K562 (cell line): ENCODE measurements around the gene ULK1. TPM values are rescaled to one million over a fixed set of nuclear protein-coding genes. Genes with fewer than 3 reads are reported as not detected.

Experiments used
- C11orf30 ChIP-seq: fragments of 450-650 bp; IDR thresholded peaks from 2 replicates; pipeline ENCODE4 v1.6.1; 2016; ENCODE audit warnings: low read depth, mild to moderate bottlenecking
- EP300 ChIP-seq: IDR thresholded peaks from 2 replicates; pipeline ENCODE4 v1.6.1; 2012; ENCODE audit warnings: low read length, improper control_type of control experiment
- NRF1 ChIP-seq, 2 experiments: fragments of 450-650 bp; IDR thresholded peaks in 1 of 2; conservative IDR thresholded peaks in 1 of 2; 2 replicates each; pipeline ENCODE4 v1.6.1; 2014; ENCODE audit warnings: mild to moderate bottlenecking in 2 of 2
- PRMT5 ChIP-seq: sonication (generic); formaldehyde crosslinking; IDR thresholded peaks from 2 replicates; pipeline ENCODE4 v1.5.0; 2020; ENCODE audit warnings: missing genetic modification reagents
- RNF2 ChIP-seq: sonication (generic); IDR thresholded peaks from 2 replicates; pipeline ENCODE4 v1.6.1; 2016
- ZNF408 ChIP-seq: fragments of 250-450 bp; sonication (Bioruptor Pico); IDR thresholded peaks from 2 replicates; pipeline ENCODE4 v1.4.0; 2020; ENCODE audit warnings: low read depth, mild to moderate bottlenecking, moderate library complexity
- polyA plus RNA-seq, 8 experiments: library from polyadenylated mRNA; depleted of rRNA in 4 of 8; stranded (reverse) in 5 of 8; unstranded in 3 of 8; fragments of >200 nt; fragmentation: Nextera tagmentation in 2 of 8; fragmentation: Illumina TruSeq in 1 of 8; extraction: Ambion mirVana in 2 of 8; extraction: Trizol in 1 of 8; gene quantifications; 2 replicates each; pipeline versions ENCODE4 v1.2.1 to v1.2.3, GENCODE V29; 2011 to 2014; ENCODE audit warnings: inconsistent platforms in 1 of 8, missing spikeins in 1 of 8
- total RNA-seq, 7 experiments: library from RNA; depleted of rRNA in 6 of 7; stranded (reverse); fragments of >200 nt in 6 of 7; fragmentation: Illumina TruSeq in 2 of 7; extraction: Trizol in 2 of 7; gene quantifications; 2 replicates each; pipeline versions ENCODE4 v1.2.1 to v1.2.3, GENCODE V29; 2011 to 2021; ENCODE audit warnings: low replicate concordance in 1 of 7
- TF ChIP-seq, protein P1 (sequence below): fragments of 200-800 bp; sonication (Bioruptor generic); IDR thresholded peaks from 2 replicates; pipeline ENCODE4 v1.6.1; 2017; ENCODE audit warnings: missing genetic modification characterization, missing compliant biosample characterization
- TF ChIP-seq, protein P2 (sequence below): sonication (generic); formaldehyde crosslinking; IDR thresholded peaks from 2 replicates; pipeline ENCODE4 v1.8.1; 2023; ENCODE audit warnings: mild to moderate bottlenecking, missing genetic modification reagents, moderate library complexity
- TF ChIP-seq, protein P3 (sequence below): IDR thresholded peaks from 2 replicates; pipeline ENCODE4 v1.6.1; 2016; ENCODE audit warnings: missing genetic modification characterization, missing compliant biosample characterization
- TF ChIP-seq, protein P4 (sequence below): fragments of 450-650 bp; IDR thresholded peaks from 2 replicates; pipeline ENCODE4 v1.6.1; 2016; ENCODE audit warnings: low read depth
- TF ChIP-seq, protein P5 (sequence below), 2 experiments: fragments of 450-650 bp; IDR thresholded peaks; 2 replicates each; pipeline ENCODE4 v1.6.1; 2016
- TF ChIP-seq, protein P6 (sequence below): fragments of 450-650 bp; IDR thresholded peaks from 2 replicates; pipeline ENCODE4 v1.6.1; 2016; ENCODE audit warnings: antibody characterized with exemption

The ULK1 gene
- total and polyA plus RNA-seq, 9 of the 15 experiments (the other 6 are each of a cell fraction or from before 2014, with no cell fraction given): 0.15 to 29.4 (median 2.5) TPM

DNA sequence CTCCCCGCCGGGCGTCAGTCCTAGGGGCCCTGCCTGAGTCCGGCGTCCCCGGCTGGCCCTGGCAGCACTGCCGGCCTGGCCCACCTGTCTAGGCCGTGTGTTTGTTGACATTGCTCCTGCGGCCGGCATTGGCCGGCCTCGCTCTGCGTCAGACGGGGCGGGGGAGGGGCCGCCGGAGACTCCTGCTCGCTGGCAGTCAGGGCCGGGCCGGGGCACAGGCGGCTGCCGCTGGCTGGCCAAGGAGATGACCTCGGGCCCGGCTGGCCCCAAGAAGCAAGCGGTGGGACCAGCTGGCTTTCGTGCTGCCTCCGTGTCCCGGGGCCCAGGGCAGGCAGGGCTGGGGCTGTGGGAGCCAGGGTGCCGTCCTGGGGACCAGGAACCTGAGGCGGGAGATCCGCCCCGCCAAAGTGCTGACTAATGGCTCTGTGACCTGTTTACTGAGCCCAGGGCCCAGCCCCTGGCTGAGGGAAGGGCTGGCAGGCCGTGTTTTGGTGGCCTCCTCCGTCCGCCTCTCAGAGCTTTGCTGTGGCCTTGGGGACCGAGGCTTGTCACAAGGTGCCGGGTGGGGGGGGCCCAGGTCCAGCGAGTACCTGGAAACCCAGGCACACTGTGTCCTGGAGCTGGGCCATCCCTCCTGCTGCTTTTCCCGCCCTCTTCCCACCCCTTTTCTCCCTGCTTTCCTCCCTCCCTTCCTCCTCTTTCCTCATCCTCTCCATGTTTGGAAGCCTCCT lies 1.8 kb downstream of the ULK1 start (continued):
- TF ChIP-seq, protein P1, sequence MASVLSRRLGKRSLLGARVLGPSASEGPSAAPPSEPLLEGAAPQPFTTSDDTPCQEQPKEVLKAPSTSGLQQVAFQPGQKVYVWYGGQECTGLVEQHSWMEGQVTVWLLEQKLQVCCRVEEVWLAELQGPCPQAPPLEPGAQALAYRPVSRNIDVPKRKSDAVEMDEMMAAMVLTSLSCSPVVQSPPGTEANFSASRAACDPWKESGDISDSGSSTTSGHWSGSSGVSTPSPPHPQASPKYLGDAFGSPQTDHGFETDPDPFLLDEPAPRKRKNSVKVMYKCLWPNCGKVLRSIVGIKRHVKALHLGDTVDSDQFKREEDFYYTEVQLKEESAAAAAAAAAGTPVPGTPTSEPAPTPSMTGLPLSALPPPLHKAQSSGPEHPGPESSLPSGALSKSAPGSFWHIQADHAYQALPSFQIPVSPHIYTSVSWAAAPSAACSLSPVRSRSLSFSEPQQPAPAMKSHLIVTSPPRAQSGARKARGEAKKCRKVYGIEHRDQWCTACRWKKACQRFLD: peak; percentile 82
- TF ChIP-seq, protein P2, sequence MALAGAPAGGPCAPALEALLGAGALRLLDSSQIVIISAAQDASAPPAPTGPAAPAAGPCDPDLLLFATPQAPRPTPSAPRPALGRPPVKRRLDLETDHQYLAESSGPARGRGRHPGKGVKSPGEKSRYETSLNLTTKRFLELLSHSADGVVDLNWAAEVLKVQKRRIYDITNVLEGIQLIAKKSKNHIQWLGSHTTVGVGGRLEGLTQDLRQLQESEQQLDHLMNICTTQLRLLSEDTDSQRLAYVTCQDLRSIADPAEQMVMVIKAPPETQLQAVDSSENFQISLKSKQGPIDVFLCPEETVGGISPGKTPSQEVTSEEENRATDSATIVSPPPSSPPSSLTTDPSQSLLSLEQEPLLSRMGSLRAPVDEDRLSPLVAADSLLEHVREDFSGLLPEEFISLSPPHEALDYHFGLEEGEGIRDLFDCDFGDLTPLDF (CRISPR knock-in tag): no peak
- TF ChIP-seq, protein P3, sequence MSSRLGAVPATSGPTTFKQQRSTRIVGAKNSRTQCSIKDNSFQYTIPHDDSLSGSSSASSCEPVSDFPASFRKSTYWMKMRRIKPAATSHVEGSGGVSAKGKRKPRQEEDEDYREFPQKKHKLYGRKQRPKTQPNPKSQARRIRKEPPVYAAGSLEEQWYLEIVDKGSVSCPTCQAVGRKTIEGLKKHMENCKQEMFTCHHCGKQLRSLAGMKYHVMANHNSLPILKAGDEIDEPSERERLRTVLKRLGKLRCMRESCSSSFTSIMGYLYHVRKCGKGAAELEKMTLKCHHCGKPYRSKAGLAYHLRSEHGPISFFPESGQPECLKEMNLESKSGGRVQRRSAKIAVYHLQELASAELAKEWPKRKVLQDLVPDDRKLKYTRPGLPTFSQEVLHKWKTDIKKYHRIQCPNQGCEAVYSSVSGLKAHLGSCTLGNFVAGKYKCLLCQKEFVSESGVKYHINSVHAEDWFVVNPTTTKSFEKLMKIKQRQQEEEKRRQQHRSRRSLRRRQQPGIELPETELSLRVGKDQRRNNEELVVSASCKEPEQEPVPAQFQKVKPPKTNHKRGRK (tag): no peak
- TF ChIP-seq, protein P4, sequence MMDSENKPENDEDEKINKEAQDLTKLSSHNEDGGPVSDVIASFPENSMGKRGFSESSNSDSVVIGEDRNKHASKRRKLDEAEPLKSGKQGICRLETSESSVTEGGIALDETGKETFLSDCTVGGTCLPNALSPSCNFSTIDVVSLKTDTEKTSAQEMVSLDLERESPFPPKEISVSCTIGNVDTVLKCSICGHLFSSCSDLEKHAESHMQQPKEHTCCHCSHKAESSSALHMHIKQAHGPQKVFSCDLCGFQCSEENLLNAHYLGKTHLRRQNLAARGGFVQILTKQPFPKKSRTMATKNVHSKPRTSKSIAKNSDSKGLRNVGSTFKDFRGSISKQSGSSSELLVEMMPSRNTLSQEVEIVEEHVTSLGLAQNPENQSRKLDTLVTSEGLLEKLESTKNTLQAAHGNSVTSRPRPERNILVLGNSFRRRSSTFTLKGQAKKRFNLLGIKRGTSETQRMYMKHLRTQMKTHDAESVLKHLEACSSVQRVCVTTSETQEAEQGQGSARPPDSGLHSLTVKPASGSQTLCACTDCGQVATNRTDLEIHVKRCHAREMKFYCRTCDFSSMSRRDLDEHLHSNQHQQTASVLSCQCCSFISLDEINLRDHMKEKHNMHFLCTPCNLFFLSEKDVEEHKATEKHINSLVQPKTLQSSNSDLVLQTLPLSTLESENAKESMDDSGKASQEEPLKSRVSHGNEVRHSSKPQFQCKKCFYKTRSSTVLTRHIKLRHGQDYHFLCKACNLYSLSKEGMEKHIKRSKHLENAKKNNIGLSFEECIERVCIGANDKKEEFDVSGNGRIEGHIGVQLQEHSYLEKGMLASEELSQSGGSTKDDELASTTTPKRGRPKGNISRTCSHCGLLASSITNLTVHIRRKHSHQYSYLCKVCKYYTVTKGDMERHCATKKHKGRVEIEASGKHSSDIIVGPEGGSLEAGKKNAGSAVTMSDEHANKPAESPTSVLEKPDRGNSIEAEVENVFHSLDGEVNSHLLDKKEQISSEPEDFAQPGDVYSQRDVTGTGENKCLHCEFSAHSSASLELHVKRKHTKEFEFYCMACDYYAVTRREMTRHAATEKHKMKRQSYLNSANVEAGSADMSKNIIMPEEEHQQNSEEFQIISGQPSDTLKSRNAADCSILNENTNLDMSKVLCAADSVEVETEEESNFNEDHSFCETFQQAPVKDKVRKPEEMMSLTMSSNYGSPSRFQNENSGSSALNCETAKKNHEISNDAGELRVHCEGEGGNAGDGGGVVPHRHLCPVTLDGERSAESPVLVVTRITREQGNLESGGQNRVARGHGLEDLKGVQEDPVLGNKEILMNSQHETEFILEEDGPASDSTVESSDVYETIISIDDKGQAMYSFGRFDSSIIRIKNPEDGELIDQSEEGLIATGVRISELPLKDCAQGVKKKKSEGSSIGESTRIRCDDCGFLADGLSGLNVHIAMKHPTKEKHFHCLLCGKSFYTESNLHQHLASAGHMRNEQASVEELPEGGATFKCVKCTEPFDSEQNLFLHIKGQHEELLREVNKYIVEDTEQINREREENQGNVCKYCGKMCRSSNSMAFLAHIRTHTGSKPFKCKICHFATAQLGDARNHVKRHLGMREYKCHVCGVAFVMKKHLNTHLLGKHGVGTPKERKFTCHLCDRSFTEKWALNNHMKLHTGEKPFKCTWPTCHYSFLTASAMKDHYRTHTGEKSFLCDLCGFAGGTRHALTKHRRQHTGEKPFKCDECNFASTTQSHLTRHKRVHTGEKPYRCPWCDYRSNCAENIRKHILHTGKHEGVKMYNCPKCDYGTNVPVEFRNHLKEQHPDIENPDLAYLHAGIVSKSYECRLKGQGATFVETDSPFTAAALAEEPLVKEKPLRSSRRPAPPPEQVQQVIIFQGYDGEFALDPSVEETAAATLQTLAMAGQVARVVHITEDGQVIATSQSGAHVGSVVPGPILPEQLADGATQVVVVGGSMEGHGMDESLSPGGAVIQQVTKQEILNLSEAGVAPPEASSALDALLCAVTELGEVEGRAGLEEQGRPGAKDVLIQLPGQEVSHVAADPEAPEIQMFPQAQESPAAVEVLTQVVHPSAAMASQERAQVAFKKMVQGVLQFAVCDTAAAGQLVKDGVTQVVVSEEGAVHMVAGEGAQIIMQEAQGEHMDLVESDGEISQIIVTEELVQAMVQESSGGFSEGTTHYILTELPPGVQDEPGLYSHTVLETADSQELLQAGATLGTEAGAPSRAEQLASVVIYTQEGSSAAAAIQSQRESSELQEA: no peak
- TF ChIP-seq EP300: no peak
- TF ChIP-seq C11orf30: peak; percentile 99
- no peak for TF ChIP-seq RNF2
- TF ChIP-seq ZNF408 (CRISPR knock-in tag): no peak
- no peak for TF ChIP-seq PRMT5 (CRISPR knock-in tag)
- TF ChIP-seq NRF1 (conservative IDR thresholded peaks at IDR 0.05 in 1 of 2, IDR thresholded peaks at IDR 0.05 in 1 of 2): peak; percentile 59 to 70
- TF ChIP-seq, protein P5, sequence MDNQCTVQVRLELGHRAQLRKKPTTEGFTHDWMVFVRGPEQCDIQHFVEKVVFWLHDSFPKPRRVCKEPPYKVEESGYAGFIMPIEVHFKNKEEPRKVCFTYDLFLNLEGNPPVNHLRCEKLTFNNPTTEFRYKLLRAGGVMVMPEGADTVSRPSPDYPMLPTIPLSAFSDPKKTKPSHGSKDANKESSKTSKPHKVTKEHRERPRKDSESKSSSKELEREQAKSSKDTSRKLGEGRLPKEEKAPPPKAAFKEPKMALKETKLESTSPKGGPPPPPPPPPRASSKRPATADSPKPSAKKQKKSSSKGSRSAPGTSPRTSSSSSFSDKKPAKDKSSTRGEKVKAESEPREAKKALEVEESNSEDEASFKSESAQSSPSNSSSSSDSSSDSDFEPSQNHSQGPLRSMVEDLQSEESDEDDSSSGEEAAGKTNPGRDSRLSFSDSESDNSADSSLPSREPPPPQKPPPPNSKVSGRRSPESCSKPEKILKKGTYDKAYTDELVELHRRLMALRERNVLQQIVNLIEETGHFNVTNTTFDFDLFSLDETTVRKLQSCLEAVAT (IDR thresholded peaks at IDR 0.05): no peak
- TF ChIP-seq, protein P6, sequence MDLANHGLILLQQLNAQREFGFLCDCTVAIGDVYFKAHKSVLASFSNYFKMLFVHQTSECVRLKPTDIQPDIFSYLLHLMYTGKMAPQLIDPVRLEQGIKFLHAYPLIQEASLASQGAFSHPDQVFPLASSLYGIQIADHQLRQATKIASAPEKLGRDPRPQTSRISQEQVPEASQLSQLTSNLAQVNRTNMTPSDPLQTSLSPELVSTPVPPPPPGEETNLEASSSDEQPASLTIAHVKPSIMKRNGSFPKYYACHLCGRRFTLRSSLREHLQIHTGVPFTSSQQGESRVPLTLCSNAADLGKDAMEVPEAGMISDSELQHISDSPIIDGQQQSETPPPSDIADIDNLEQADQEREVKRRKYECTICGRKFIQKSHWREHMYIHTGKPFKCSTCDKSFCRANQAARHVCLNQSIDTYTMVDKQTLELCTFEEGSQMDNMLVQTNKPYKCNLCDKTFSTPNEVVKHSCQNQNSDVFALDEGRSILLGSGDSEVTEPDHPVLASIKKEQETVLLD: no peak
